ENCODE measurements around the gene MFN2. TPM values are rescaled to one million over a fixed set of nuclear protein-coding genes. Genes with fewer than 3 reads are reported as not detected.

The MFN2 gene
- total RNA-seq, 1 experiment from 2014 or later = 104 TPM

- intact Hi-C loops (cut with micrococcal nuclease; ENCODE audit: unreplicated experiment) (loop anchor here (1.0 kb wide), 1 partner anchor 59 kb away; no protein-coding TSS in a partner anchor), in situ Hi-C loops (cut with HindIII; ENCODE audit: low pct_unique_long_range_greater_than_20kb, low sequenced_read_pairs) (no loop called here)
- Histone ChIP-seq H3K4me1 (ENCODE audit: control insufficient read depth, insufficient read depth, low read length) (no peaks in the 10 kb centered on the region), H3K36me3 (ENCODE audit: control insufficient read depth, insufficient read depth, low read length) (peaks cover 2% of the 10 kb centered on the region; the same call in 1 of the 2 replicates), H3K4me3 (ENCODE audit: low read depth in 2 of 2, low read length in 2 of 2) (no peak overlapping the region), H3K27ac (ENCODE audit: low read length) (no peak overlapping the region), H3K9me3 (ENCODE audit: control insufficient read depth, insufficient read depth, low read depth, low read length) (no peaks in the 10 kb centered on the region), H3K27me3 (ENCODE audit: control insufficient read depth, insufficient read depth, low read length) (no peaks in the 10 kb centered on the region)
- ChIA-PET POLR2A (interaction anchor here (0.6 to 1.3 kb wide), 4 partner anchors 35 to 160 kb away, joined by 3 to 10 read pairs (median 8); no protein-coding TSS in a partner anchor), CTCF (interaction anchor here (0.6 to 1.5 kb wide), 6 partner anchors 12 to 84 kb away, joined by 3 to 6 read pairs (median 4); partner anchors contain the start of gene MFN2)
- peak; percentile 63 for DNase-seq (ENCODE audit: low read depth, low spot score)
- TF ChIP-seq POLR2AphosphoS5 (IDR thresholded peaks at IDR 0.05; ENCODE audit: low read depth, low read length) (no peak), SIN3A (IDR thresholded peaks at IDR 0.05; ENCODE audit: borderline replicate concordance, insufficient read depth, low read depth, low read length) (no peak), TCF7L2 (IDR thresholded peaks at IDR 0.05; ENCODE audit: low read depth, low read length) (no peak), CTCF (IDR thresholded peaks at IDR 0.05) (no peak; the same call in 1 of the 2 replicates), REST (IDR thresholded peaks at IDR 0.05; ENCODE audit: insufficient read depth in 1 of 2, low read depth in 2 of 2, low read length in 1 of 2) (no peak)
- ATAC-seq = peak; percentile 93
- no TSS peak for BruUV-seq (replicated peaks)
Observed at GRCh38 chr1:11967028-11967547, 13.2 kb upstream of the MFN2 start.

- ChIA-PET CTCF (no interaction called here), POLR2A (no interaction called here)
- H3K9me3 ChIP-seq (ENCODE audit: control insufficient read depth, insufficient read depth, low read depth, low read length) = no peaks in the 10 kb centered on the region
- in situ Hi-C loops (cut with HindIII; ENCODE audit: low pct_unique_long_range_greater_than_20kb, low sequenced_read_pairs) = no loop called here
- H3K36me3 ChIP-seq (ENCODE audit: control insufficient read depth, insufficient read depth, low read length) = peaks cover 2% of the 10 kb centered on the region; the same call in 1 of the 2 replicates
- no peaks in the 10 kb centered on the region for H3K4me1 ChIP-seq (ENCODE audit: control insufficient read depth, insufficient read depth, low read length)
- H3K4me3 ChIP-seq (ENCODE audit: low read depth in 2 of 2, low read length in 2 of 2) = no peak overlapping the region
- BruUV-seq (replicated peaks) = no TSS peak
- no peaks in the 10 kb centered on the region for H3K27me3 ChIP-seq (ENCODE audit: control insufficient read depth, insufficient read depth, low read length)
- H3K27ac ChIP-seq (ENCODE audit: low read length) = no peak overlapping the region
- intact Hi-C loops (cut with micrococcal nuclease; ENCODE audit: unreplicated experiment) = no loop called here
- ATAC-seq (no peak), DNase-seq (ENCODE audit: low read depth, low spot score) (no peak)
- no peak for TF ChIP-seq POLR2AphosphoS5 (IDR thresholded peaks at IDR 0.05; ENCODE audit: low read depth, low read length)
- TF ChIP-seq CTCF (IDR thresholded peaks at IDR 0.05) = no peak
- TF ChIP-seq TCF7L2 (IDR thresholded peaks at IDR 0.05; ENCODE audit: low read depth, low read length) = no peak
- no peak for TF ChIP-seq SIN3A (IDR thresholded peaks at IDR 0.05; ENCODE audit: borderline replicate concordance, insufficient read depth, low read depth, low read length)
Observed at GRCh38 chr1:11970441-11971185, 9.6 kb upstream of the MFN2 start.
